Gastroesophageal sphincter (tissue), 3 donors: ENCODE data around the gene VGLL1.
A peak's percentile ranks its signal among the peaks of the same experiment; 100 is the strongest.

Source experiments
- CTCF ChIP-seq, 4 experiments: fragments of 200-600 bp in 2 of 4; fragments of 450-650 bp in 2 of 4; sonication (generic) in 1 of 4; IDR thresholded peaks; one replicate each; pipeline ENCODE4 v1.5.1; 2017 to 2019; ENCODE audit warnings: antibody characterized with exemption in 4 of 4, mild to moderate bottlenecking in 2 of 4, moderate library complexity in 2 of 4
- EP300 ChIP-seq: sonication (generic); formaldehyde crosslinking; IDR thresholded peaks from one replicate; pipeline ENCODE4 v1.6.1; 2017; ENCODE audit warnings: antibody characterized with exemption, mild to moderate bottlenecking
- POLR2A ChIP-seq, 2 donors: fragments of 450-650 bp; IDR thresholded peaks; one replicate each; pipeline ENCODE4 v1.6.1; 2017; ENCODE audit warnings: antibody characterized with exemption in 2 of 2, mild to moderate bottlenecking in 2 of 2, moderate library complexity in 1 of 2
- POLR2AphosphoS5 ChIP-seq: sonication (generic); formaldehyde crosslinking; IDR thresholded peaks from one replicate; pipeline ENCODE4 v1.6.1; 2017; ENCODE audit warnings: antibody characterized with exemption

- TF ChIP-seq POLR2AphosphoS5 = no peak
- TF ChIP-seq EP300 = no peak
- TF ChIP-seq CTCF (IDR thresholded peaks at IDR 0.05) = peak; percentile 20 to 75 (median 38)
- no peak for TF ChIP-seq POLR2A (IDR thresholded peaks at IDR 0.05)
These were observed 45.5 kb downstream of the VGLL1 start for GRCh38 chrX:136577552-136577951.
